ENCODE measurements around the gene IL5RA. TPM values are rescaled to one million over a fixed set of nuclear protein-coding genes. Genes with fewer than 3 reads are reported as not detected.

Gene IL5RA
- total and polyA plus RNA-seq, 2 experiments from 2014 or later, result 1.5 TPM; not detected in 1

DNA sequence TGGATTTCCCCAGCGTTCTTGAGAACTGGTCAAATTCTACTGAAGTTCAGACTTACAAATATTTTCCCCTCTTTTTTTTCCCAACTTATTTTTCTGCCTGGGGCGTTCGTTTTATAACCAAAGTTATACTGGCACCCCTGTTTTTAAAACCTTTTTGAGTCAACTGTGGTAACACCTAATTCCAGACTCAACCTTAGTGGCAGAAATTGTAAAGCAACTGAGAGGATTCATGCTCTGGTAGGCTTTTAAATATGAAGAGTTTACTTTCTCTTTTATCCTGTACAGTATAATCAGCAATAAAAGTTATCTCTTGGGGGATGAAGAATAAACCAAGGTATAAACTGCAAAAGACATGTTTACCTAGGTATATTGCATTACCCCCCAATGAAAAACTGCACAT lies 2.3 kb downstream of the IL5RA start:
- H3K4me1 ChIP-seq (ENCODE audit: insufficient read depth), result no peaks in the 10 kb centered on the region
- H3K79me2 ChIP-seq, result no peaks in the 10 kb centered on the region
- no peak overlapping the region for H3K4me2 ChIP-seq
- H3K27me3 ChIP-seq, result no peaks in the 10 kb centered on the region
- no peaks in the 10 kb centered on the region for H3K9me3 ChIP-seq (ENCODE audit: low read depth)
- no peaks in the 10 kb centered on the region for H3K9me2 ChIP-seq (replicated peaks; ENCODE audit: insufficient read depth)
- no peaks in the 10 kb centered on the region for H4K20me1 ChIP-seq (ENCODE audit: insufficient read depth, poor library complexity, severe bottlenecking)
- no peak overlapping the region for H3K4me3 ChIP-seq
- no peak overlapping the region for H3K27ac ChIP-seq
- 84% methylated on average over 3 of the region's 3 CpGs for WGBS (ENCODE audit: low lambda C conversion rate, missing lambda C conversion rate)
- no peak for DNase-seq (ENCODE audit: low spot score)
- no peak for TF ChIP-seq EZH2phosphoT487 (IDR thresholded peaks at IDR 0.05; ENCODE audit: low read depth, severe bottlenecking, unreplicated experiment)
- H3K36me3 ChIP-seq (replicated peaks; ENCODE audit: insufficient read depth, low read depth), result no peaks in the 10 kb centered on the region
- H2AFZ ChIP-seq, result no peak overlapping the region

DNA sequence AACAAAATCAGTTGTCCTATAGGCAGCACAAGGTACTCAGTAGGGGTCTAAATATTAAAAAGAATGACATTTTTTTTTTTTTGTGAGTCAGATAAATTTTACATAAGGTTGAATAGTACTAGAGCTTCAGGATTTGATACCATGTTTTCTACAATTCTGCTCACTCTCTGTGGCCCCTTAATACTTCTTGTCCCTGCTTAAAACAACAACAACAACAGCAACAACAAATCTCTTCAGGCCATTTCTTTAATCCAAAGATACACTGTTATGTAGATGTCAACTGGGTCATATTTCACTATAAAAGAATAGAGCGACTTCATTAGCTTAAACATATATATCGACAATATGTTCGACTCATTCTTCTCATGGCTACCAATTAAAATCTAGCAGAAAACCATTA lies 3.0 kb downstream of the IL5RA start:
- DNase-seq (ENCODE audit: low spot score), result no peak
- no peak overlapping the region for H3K4me3 ChIP-seq
- WGBS (ENCODE audit: low lambda C conversion rate, missing lambda C conversion rate), result 95% methylated on average over 3 of the region's 3 CpGs
- H3K27ac ChIP-seq, result no peak overlapping the region
- no peaks in the 10 kb centered on the region for H3K9me3 ChIP-seq (ENCODE audit: low read depth)
- no peaks in the 10 kb centered on the region for H3K79me2 ChIP-seq
- H2AFZ ChIP-seq, result no peak overlapping the region
- TF ChIP-seq EZH2 (IDR thresholded peaks at IDR 0.05; ENCODE audit: borderline replicate concordance) (no peak), EZH2phosphoT487 (IDR thresholded peaks at IDR 0.05; ENCODE audit: low read depth, severe bottlenecking, unreplicated experiment) (no peak), CTCF (IDR thresholded peaks at IDR 0.05; ENCODE audit: poor library complexity) (no peak)
- H3K4me1 ChIP-seq (ENCODE audit: insufficient read depth), result no peaks in the 10 kb centered on the region
- no peak overlapping the region for H3K4me2 ChIP-seq
- H3K36me3 ChIP-seq (replicated peaks; ENCODE audit: insufficient read depth, low read depth), result no peaks in the 10 kb centered on the region
- no peaks in the 10 kb centered on the region for H3K27me3 ChIP-seq
- no peaks in the 10 kb centered on the region for H4K20me1 ChIP-seq (ENCODE audit: insufficient read depth, poor library complexity, severe bottlenecking)
- no peaks in the 10 kb centered on the region for H3K9me2 ChIP-seq (replicated peaks; ENCODE audit: insufficient read depth)

- no peak for DNase-seq (ENCODE audit: low spot score)
- no peak overlapping the region for H3K27ac ChIP-seq
- no peak overlapping the region for H3K4me2 ChIP-seq
- no peaks in the 10 kb centered on the region for H3K9me2 ChIP-seq (replicated peaks; ENCODE audit: insufficient read depth)
- H3K4me1 ChIP-seq (ENCODE audit: insufficient read depth), result no peaks in the 10 kb centered on the region
- no peak for TF ChIP-seq CTCF (IDR thresholded peaks at IDR 0.05; ENCODE audit: poor library complexity)
- TF ChIP-seq EZH2 (IDR thresholded peaks at IDR 0.05; ENCODE audit: borderline replicate concordance), result no peak
- no peak for TF ChIP-seq EZH2phosphoT487 (IDR thresholded peaks at IDR 0.05; ENCODE audit: low read depth, severe bottlenecking, unreplicated experiment)
- H4K20me1 ChIP-seq (ENCODE audit: insufficient read depth, poor library complexity, severe bottlenecking), result no peaks in the 10 kb centered on the region
- H3K4me3 ChIP-seq, result no peak overlapping the region
- no peaks in the 10 kb centered on the region for H3K79me2 ChIP-seq
- H3K36me3 ChIP-seq (replicated peaks; ENCODE audit: insufficient read depth, low read depth), result no peaks in the 10 kb centered on the region
- no peaks in the 10 kb centered on the region for H3K27me3 ChIP-seq
- WGBS (ENCODE audit: low lambda C conversion rate, missing lambda C conversion rate), result 82% methylated on average over 4 of the region's 4 CpGs
- no peak overlapping the region for H2AFZ ChIP-seq
- no peaks in the 10 kb centered on the region for H3K9me3 ChIP-seq (ENCODE audit: low read depth)
These were observed 4.4 kb downstream of the IL5RA start for GRCh38 chr3:3105815-3106214.

DNA sequence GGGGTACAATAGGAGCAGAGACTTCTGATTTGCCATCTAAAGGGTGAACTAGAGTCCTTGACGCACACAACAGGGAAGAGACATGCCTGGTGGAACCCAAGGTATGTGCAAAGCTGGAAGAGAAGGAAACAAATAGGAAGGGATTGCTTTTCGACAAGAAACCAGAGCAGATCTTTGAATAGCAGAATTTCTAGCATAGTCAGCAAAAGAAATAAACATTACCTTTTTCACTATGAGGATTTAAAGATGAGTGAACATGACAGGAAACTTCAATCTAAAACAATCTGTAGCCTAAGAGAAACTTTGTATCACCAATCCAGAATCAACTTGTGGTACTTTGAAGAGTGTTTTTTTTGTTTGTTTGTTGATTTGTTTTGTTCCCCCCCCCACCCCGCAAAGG lies 4.9 kb downstream of the IL5RA start:
- H3K27ac ChIP-seq, result no peak overlapping the region
- no peaks in the 10 kb centered on the region for H3K27me3 ChIP-seq
- no peaks in the 10 kb centered on the region for H3K4me1 ChIP-seq (ENCODE audit: insufficient read depth)
- H3K36me3 ChIP-seq (replicated peaks; ENCODE audit: insufficient read depth, low read depth), result no peaks in the 10 kb centered on the region
- no peaks in the 10 kb centered on the region for H3K79me2 ChIP-seq
- no peak overlapping the region for H3K4me2 ChIP-seq
- TF ChIP-seq EZH2 (IDR thresholded peaks at IDR 0.05; ENCODE audit: borderline replicate concordance) (no peak), CTCF (IDR thresholded peaks at IDR 0.05; ENCODE audit: poor library complexity) (no peak), EZH2phosphoT487 (IDR thresholded peaks at IDR 0.05; ENCODE audit: low read depth, severe bottlenecking, unreplicated experiment) (no peak)
- DNase-seq (ENCODE audit: low spot score), result no peak
- H2AFZ ChIP-seq, result no peak overlapping the region
- H3K9me2 ChIP-seq (replicated peaks; ENCODE audit: insufficient read depth), result no peaks in the 10 kb centered on the region
- no peaks in the 10 kb centered on the region for H3K9me3 ChIP-seq (ENCODE audit: low read depth)
- H4K20me1 ChIP-seq (ENCODE audit: insufficient read depth, poor library complexity, severe bottlenecking), result no peaks in the 10 kb centered on the region
- WGBS (ENCODE audit: low lambda C conversion rate, missing lambda C conversion rate), result 95% methylated on average over 3 of the region's 3 CpGs
- H3K4me3 ChIP-seq, result no peak overlapping the region

Measured in hepatocyte (in vitro differentiated cells).